Measurements from ENCODE around the gene MT1E. TPM values are rescaled to one million over a fixed set of nuclear protein-coding genes. Genes with fewer than 3 reads are reported as not detected.
A peak's percentile ranks its signal among the peaks of the same experiment; 100 is the strongest.

MT1E gene
- total RNA-seq, 1 experiment from 2014 or later: 50.6 TPM

DNA sequence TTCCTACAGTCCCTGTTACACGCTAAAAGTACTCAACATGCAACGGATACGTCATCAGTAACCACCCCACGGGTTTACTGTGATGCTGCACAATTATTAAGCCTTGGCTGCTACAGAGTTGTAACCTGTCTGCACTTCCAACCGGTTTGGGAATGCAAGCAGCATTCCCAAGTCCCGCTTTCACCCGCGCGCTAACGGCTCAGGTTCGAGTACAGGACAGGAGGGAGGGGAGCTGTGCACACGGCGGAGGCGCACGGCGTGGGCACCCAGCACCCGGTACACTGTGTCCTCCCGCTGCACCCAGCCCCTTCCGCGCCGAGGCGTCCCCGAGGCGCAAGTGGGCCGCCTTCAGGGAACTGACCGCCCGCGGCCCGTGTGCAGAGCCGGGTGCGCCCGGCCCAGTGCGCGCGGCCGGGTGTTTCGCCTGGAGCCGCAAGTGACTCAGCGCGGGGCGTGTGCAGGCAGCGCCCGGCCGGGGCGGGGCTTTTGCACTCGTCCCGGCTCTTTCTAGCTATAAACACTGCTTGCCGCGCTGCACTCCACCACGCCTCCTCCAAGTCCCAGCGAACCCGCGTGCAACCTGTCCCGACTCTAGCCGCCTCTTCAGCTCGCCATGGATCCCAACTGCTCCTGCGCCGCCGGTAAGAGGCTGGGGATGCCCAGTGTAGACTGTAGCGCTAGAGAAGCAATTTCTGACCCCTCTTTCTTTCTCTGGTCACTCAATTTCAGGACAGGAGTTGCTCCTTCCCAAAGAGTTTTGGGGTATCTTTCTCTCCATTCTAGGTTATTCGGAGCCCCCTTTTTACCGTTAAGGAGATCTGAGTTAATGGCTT lies 17.3 kb upstream of the MT1E start, which contains the start of gene MT2A:
Gene MT2A, plus strand, starts transcription at position 542 of the 833 bp plus-strand sequence. Its CDS starts 72 bp downstream, at position 614.
- intact Hi-C loops (cut with micrococcal nuclease; ENCODE audit: unreplicated experiment): loop anchor here (5.0 kb wide), 1 partner anchor 74 kb away; the partner anchor contains the start of gene MT1X
- Histone ChIP-seq H3K4me1 (ENCODE audit: insufficient read depth, low read length, poor library complexity, severe bottlenecking) (peaks cover 34% of the 10 kb centered on the region), H3K4me3 (ENCODE audit: low read depth, low read length, poor library complexity, severe bottlenecking) (peak within 1 kb of the TSS; percentile 73), H3K27me3 (replicated peaks; ENCODE audit: insufficient read depth, low read depth, low read length, poor library complexity) (no peaks in the 10 kb centered on the region), H3K27ac (ENCODE audit: low read depth, low read length, poor library complexity, severe bottlenecking) (peak within 1 kb of the TSS; percentile 72), H3K9me3 (ENCODE audit: low read depth, low read length, poor library complexity, severe bottlenecking) (no peaks in the 10 kb centered on the region), H3K36me3 (ENCODE audit: insufficient read depth, low read length, poor library complexity, severe bottlenecking) (no peaks in the 10 kb centered on the region)
- BruUV-seq (replicated peaks): no TSS peak
- POLR2A ChIA-PET (ENCODE audit: low non-redundant PET): no interaction called here
- TF ChIP-seq EZH2 (IDR thresholded peaks at IDR 0.05; ENCODE audit: borderline replicate concordance, low read depth, low read length, poor library complexity, severe bottlenecking): no peak
- TF ChIP-seq CTCF (conservative IDR thresholded peaks at IDR 0.05; ENCODE audit: low read depth, low read length): no peak
- CTCF ChIA-PET: interaction anchor here (1.0 to 1.5 kb wide), 2 partner anchors 16 to 94 kb away, joined by 3 to 7 read pairs; no protein-coding TSS in a partner anchor
- DNase-seq (ENCODE audit: low spot score): peak; percentile 97

GRCh38 chr16:56608876-56609462 lies 16.6 kb upstream of the MT1E start:
- intact Hi-C loops (cut with micrococcal nuclease; ENCODE audit: unreplicated experiment): loop anchor here (5.0 kb wide), 1 partner anchor 73 kb away; the partner anchor contains the start of gene MT1X
- Histone ChIP-seq H3K4me3 (ENCODE audit: low read depth, low read length, poor library complexity, severe bottlenecking) (peak overlapping the region; percentile 73), H3K4me1 (ENCODE audit: insufficient read depth, low read length, poor library complexity, severe bottlenecking) (peaks cover 34% of the 10 kb centered on the region), H3K27ac (ENCODE audit: low read depth, low read length, poor library complexity, severe bottlenecking) (peak overlapping the region; percentile 72), H3K36me3 (ENCODE audit: insufficient read depth, low read length, poor library complexity, severe bottlenecking) (no peaks in the 10 kb centered on the region), H3K9me3 (ENCODE audit: low read depth, low read length, poor library complexity, severe bottlenecking) (no peaks in the 10 kb centered on the region), H3K27me3 (replicated peaks; ENCODE audit: insufficient read depth, low read depth, low read length, poor library complexity) (no peaks in the 10 kb centered on the region)
- CTCF ChIA-PET: interaction anchor here (1.0 to 1.5 kb wide), 2 partner anchors 15 to 93 kb away, joined by 3 to 7 read pairs; no protein-coding TSS in a partner anchor
- peak; percentile 65 for DNase-seq (ENCODE audit: low spot score)
- BruUV-seq (replicated peaks): TSS peak; percentile 100
- TF ChIP-seq EZH2 (IDR thresholded peaks at IDR 0.05; ENCODE audit: borderline replicate concordance, low read depth, low read length, poor library complexity, severe bottlenecking) (no peak), CTCF (conservative IDR thresholded peaks at IDR 0.05; ENCODE audit: low read depth, low read length) (no peak)
- POLR2A ChIA-PET (ENCODE audit: low non-redundant PET): no interaction called here

- ChIA-PET POLR2A (ENCODE audit: low non-redundant PET) (no interaction called here), CTCF (interaction anchor here (0.6 to 1.5 kb wide), 3 partner anchors 9 to 1641 kb away, joined by 3 to 8 read pairs (median 7); no protein-coding TSS in a partner anchor)
- DNase-seq (ENCODE audit: low spot score): peak; percentile 79
- TF ChIP-seq EZH2 (IDR thresholded peaks at IDR 0.05; ENCODE audit: borderline replicate concordance, low read depth, low read length, poor library complexity, severe bottlenecking) (no peak), CTCF (conservative IDR thresholded peaks at IDR 0.05; ENCODE audit: low read depth, low read length) (no peak)
- Histone ChIP-seq H3K36me3 (ENCODE audit: insufficient read depth, low read length, poor library complexity, severe bottlenecking) (no peaks in the 10 kb centered on the region), H3K27ac (ENCODE audit: low read depth, low read length, poor library complexity, severe bottlenecking) (peak overlapping the region; percentile 72), H3K27me3 (replicated peaks; ENCODE audit: insufficient read depth, low read depth, low read length, poor library complexity) (no peaks in the 10 kb centered on the region), H3K9me3 (ENCODE audit: low read depth, low read length, poor library complexity, severe bottlenecking) (no peaks in the 10 kb centered on the region), H3K4me1 (ENCODE audit: insufficient read depth, low read length, poor library complexity, severe bottlenecking) (peaks cover 34% of the 10 kb centered on the region), H3K4me3 (ENCODE audit: low read depth, low read length, poor library complexity, severe bottlenecking) (peak overlapping the region; percentile 73)
- intact Hi-C loops (cut with micrococcal nuclease; ENCODE audit: unreplicated experiment): loop anchor here (5.0 kb wide), 1 partner anchor 73 kb away; the partner anchor contains the start of gene MT1X
- no TSS peak for BruUV-seq (replicated peaks)
These were observed 16.1 kb upstream of the MT1E start for GRCh38 chr16:56609463-56609921.
